ENCODE results near the gene GOLPH3. TPM values are rescaled to one million over a fixed set of nuclear protein-coding genes. Genes with fewer than 3 reads are reported as not detected.

The GOLPH3 gene
- total and polyA plus RNA-seq, 2 of the 8 experiments (the other 6 are each of a cell fraction or from before 2014, with no cell fraction given), result 53.7 to 93.6 TPM

GRCh38 chr5:32195265-32195664 is 21.1 kb upstream of the GOLPH3 start (continued):
- TF ChIP-seq CHD7 (IDR thresholded peaks at IDR 0.05; ENCODE audit: insufficient replicate concordance, low read length) (no peak), E2F6 (IDR thresholded peaks at IDR 0.05) (no peak), JUN (IDR thresholded peaks at IDR 0.05; ENCODE audit: low read depth, low read length) (no peak), RBBP5 (IDR thresholded peaks at IDR 0.05; ENCODE audit: borderline replicate concordance, low read depth, low read length) (no peak)

Measured in H1 (cell line).